IMR-90 (cell line): ENCODE data around the gene DND1. TPM values are rescaled to one million over a fixed set of nuclear protein-coding genes. Genes with fewer than 3 reads are reported as not detected.

Source experiments
- ATAC-seq: fragments of 200-7000 bp; cut with Tn5 transposase; 2 replicates; pipeline ENCODE4 v1.9.1; 2020; ENCODE audit warnings: low read depth, mild to moderate bottlenecking, moderate library complexity
- BruUV-seq: library from RNA; stranded (reverse); fragments of 400-500 nt; replicated peaks from 2 replicates; lab custom pipeline; 2021; lab: Mats Ljungman, UMichigan
- CTCF ChIA-PET: fragments of 300-600 bp; formaldehyde crosslinking; extraction: SDS; loops from one replicate; lab custom pipeline; 2021; ENCODE audit warnings: antibody characterized with exemption; lab: Yijun Ruan, JAX
- POLR2A ChIA-PET: fragments of 300-600 bp; sonication (Branson Sonifier 250); formaldehyde crosslinking; loops from one replicate; lab custom pipeline; 2022; ENCODE audit warnings: antibody characterized with exemption; ENCODE audit not compliant: unreplicated experiment; lab: Charles Lee
- DNase-seq: peaks from one replicate; pipeline ENCODE4 v3.0.0; 2013
- H2AFZ ChIP-seq: replicated peaks from 2 replicates; pipeline ENCODE3; 2013; ENCODE audit warnings: low read length, mild to moderate bottlenecking; ENCODE audit not compliant: poor library complexity
- H2AK5ac ChIP-seq: 2 replicates; pipeline ENCODE4 v1.6.1; 2013; ENCODE audit warnings: low read depth, low read length, inconsistent platforms
- H2AK9ac ChIP-seq: replicated peaks from 2 replicates; pipeline ENCODE3; 2013; ENCODE audit warnings: mild to moderate bottlenecking, low read depth, low read length, moderate library complexity; ENCODE audit not compliant: poor library complexity
- H2BK120ac ChIP-seq: 2 replicates; pipeline ENCODE4 v1.6.1; 2013; ENCODE audit warnings: low read depth, low read length, inconsistent platforms
- H2BK15ac ChIP-seq: 3 replicates; pipeline ENCODE4 v1.6.1; 2013; ENCODE audit warnings: low read depth, low read length, inconsistent platforms
- H2BK20ac ChIP-seq: 2 replicates; pipeline ENCODE4 v1.6.1; 2013; ENCODE audit warnings: low read depth, mild to moderate bottlenecking, inconsistent platforms, low read length, moderate library complexity
- H2BK5ac ChIP-seq: 2 replicates; pipeline ENCODE4 v1.6.1; 2013; ENCODE audit warnings: mild to moderate bottlenecking, low read depth, low read length, inconsistent platforms; ENCODE audit not compliant: poor library complexity, severe bottlenecking
- H3K14ac ChIP-seq: replicated peaks from 2 replicates; pipeline ENCODE4 v1.6.1; 2013; ENCODE audit warnings: low read depth, low read length, inconsistent platforms
- H3K18ac ChIP-seq: 2 replicates; pipeline ENCODE4 v1.6.1; 2013; ENCODE audit warnings: low read depth, low read length, control low read depth
- H3K23ac ChIP-seq: 2 replicates; pipeline ENCODE4 v1.6.1; 2013; ENCODE audit warnings: low read depth, low read length, inconsistent platforms
- H3K27ac ChIP-seq: 2 replicates; pipeline ENCODE4 v1.5.1; 2013; ENCODE audit warnings: mild to moderate bottlenecking, control low read depth, low read length; ENCODE audit not compliant: insufficient read depth
- H3K27me3 ChIP-seq: 2 replicates; pipeline ENCODE4 v1.6.1; 2013; ENCODE audit warnings: low read length; ENCODE audit not compliant: control insufficient read depth, insufficient read depth
- H3K36me3 ChIP-seq: 2 replicates; pipeline ENCODE4 v1.6.1; 2013; ENCODE audit warnings: low read length, mixed read lengths; ENCODE audit not compliant: control insufficient read depth, insufficient read depth
- H3K4ac ChIP-seq: 2 replicates; pipeline ENCODE4 v1.6.1; 2013; ENCODE audit warnings: low read depth, low read length, inconsistent platforms
- H3K4me1 ChIP-seq: 2 replicates; pipeline ENCODE4 v1.6.1; 2013; ENCODE audit warnings: low read length, mixed read lengths; ENCODE audit not compliant: control insufficient read depth, insufficient read depth
- H3K4me2 ChIP-seq: 2 replicates; pipeline ENCODE4 v1.6.1; 2013; ENCODE audit warnings: low read depth, mild to moderate bottlenecking, control low read depth, low read length, moderate library complexity
- H3K4me3 ChIP-seq: 2 replicates; pipeline ENCODE4 v1.5.1; 2013; ENCODE audit warnings: low read depth, mild to moderate bottlenecking, control low read depth, low read length, moderate library complexity; ENCODE audit not compliant: insufficient read depth
- H3K56ac ChIP-seq: 2 replicates; pipeline ENCODE4 v1.6.1; 2013; ENCODE audit warnings: low read length, inconsistent platforms; ENCODE audit not compliant: insufficient read depth; ENCODE audit errors: extremely low read depth
- H3K79me1 ChIP-seq, 2 experiments: 2 replicates each; pipeline ENCODE4 v1.6.1; 2013; ENCODE audit warnings: low read length in 2 of 2, inconsistent platforms in 1 of 2, low read depth in 1 of 2
- H3K9ac ChIP-seq: 2 replicates; pipeline ENCODE4 v1.6.1; 2013; ENCODE audit warnings: low read depth, low read length, control low read depth
- H3K9me1 ChIP-seq: 2 replicates; pipeline ENCODE4 v1.6.1; 2013; ENCODE audit warnings: low read length, inconsistent platforms; ENCODE audit not compliant: insufficient read depth
- H3K9me3 ChIP-seq: 2 replicates; pipeline ENCODE4 v1.6.1; 2013; ENCODE audit warnings: low read length; ENCODE audit not compliant: control insufficient read depth, insufficient read depth
- H4K20me1 ChIP-seq: 2 replicates; pipeline ENCODE4 v1.6.1; 2013; ENCODE audit warnings: low read length, inconsistent platforms; ENCODE audit not compliant: insufficient read depth
- H4K5ac ChIP-seq: 2 replicates; pipeline ENCODE4 v1.6.1; 2013; ENCODE audit warnings: mild to moderate bottlenecking, low read depth, low read length, control low read depth
- H4K8ac ChIP-seq, 2 experiments: 2 replicates each; pipeline ENCODE4 v1.6.1; 2013; ENCODE audit warnings: low read depth in 2 of 2, low read length in 2 of 2, control low read depth in 1 of 2, inconsistent platforms in 1 of 2
- H4K91ac ChIP-seq: 2 replicates; pipeline ENCODE4 v1.6.1; 2013; ENCODE audit warnings: low read depth, low read length, inconsistent platforms; ENCODE audit not compliant: insufficient read depth
- BHLHE40 ChIP-seq: fragments of 150-350 bp; IDR thresholded peaks from 2 replicates; pipeline ENCODE4 v1.6.1; 2016; ENCODE audit warnings: mild to moderate bottlenecking, low read depth, low read length
- CEBPB ChIP-seq: IDR thresholded peaks from 2 replicates; pipeline ENCODE4 v1.6.1; 2012; ENCODE audit warnings: low read depth, low read length, improper control_type of control experiment
- CHD1 ChIP-seq: IDR thresholded peaks from 2 replicates; pipeline ENCODE4 v1.6.1; 2012; ENCODE audit warnings: low read depth, low read length, improper control_type of control experiment
- FOS ChIP-seq: fragments of 150-350 bp; IDR thresholded peaks from 2 replicates; pipeline ENCODE4 v1.6.1; 2016; ENCODE audit warnings: low read depth, low read length
- MAFK ChIP-seq: IDR thresholded peaks from 2 replicates; pipeline ENCODE4 v1.6.1; 2012; ENCODE audit warnings: low read depth, low read length, improper control_type of control experiment
- MAZ ChIP-seq: IDR thresholded peaks from 2 replicates; pipeline ENCODE4 v1.6.1; 2012; ENCODE audit warnings: low read depth, mild to moderate bottlenecking, low read length, improper control_type of control experiment, moderate library complexity, borderline replicate concordance
- RAD21 ChIP-seq: IDR thresholded peaks from 2 replicates; pipeline ENCODE4 v1.6.1; 2012; ENCODE audit warnings: low read length, improper control_type of control experiment
- RFX5 ChIP-seq: IDR thresholded peaks from 2 replicates; pipeline ENCODE4 v1.8.0; 2012; ENCODE audit warnings: low read depth, mild to moderate bottlenecking, low read length, moderate library complexity
- WGBS, 2 experiments: methylation state at CpG; one replicate each; pipeline versions ENCODE4 v1.1.5 to v1.1.7; 2013; ENCODE audit warnings: missing lambda C conversion rate in 2 of 2; ENCODE audit not compliant: insufficient read length in 1 of 2; ENCODE audit errors: extremely low coverage in 2 of 2; 5-methylcytosine and 5-hydroxymethylcytosine counted together
- dilution Hi-C: fragments of 300-500 bp; cut with HindIII; formaldehyde crosslinking; loops from one replicate; pipeline ENCODE4 v1.14.3; 2018; ENCODE audit warnings: low sequenced_read_pairs; ENCODE audit not compliant: unreplicated experiment
- in situ Hi-C: fragments of 300-500 bp; cut with MboI; formaldehyde crosslinking; loops from 3 replicates; pipeline ENCODE4 v1.14.3; 2019; ENCODE audit warnings: low sequenced_read_pairs, inconsistent platforms, mixed read lengths
- intact Hi-C: fragments of 100-400 bp; cut with micrococcal nuclease; formaldehyde crosslinking; loops from 2 replicates; pipeline ENCODE4 v1.10.0; 2022
- polyA plus RNA-seq, 3 experiments: library from polyadenylated mRNA; depleted of rRNA; stranded (reverse); fragments of >200 nt; gene quantifications; 2 replicates each; pipeline ENCODE4 v1.2.3, GENCODE V29; 2012; ENCODE audit warnings: low replicate concordance in 1 of 3
- total RNA-seq: library from RNA; depleted of rRNA; stranded (reverse); fragments of >200 nt; gene quantifications from 2 replicates; pipeline ENCODE4 v1.2.3, GENCODE V29; 2012
- TF ChIP-seq, protein P1 (sequence below): fragments of 150-350 bp; IDR thresholded peaks from 2 replicates; pipeline ENCODE4 v1.6.1; 2016; ENCODE audit warnings: low read depth, mild to moderate bottlenecking, low read length, moderate library complexity, borderline replicate concordance
- TF ChIP-seq, protein P2 (sequence below): fragments of 150-350 bp; IDR thresholded peaks from 2 replicates; pipeline ENCODE4 v1.6.1; 2017; ENCODE audit warnings: mild to moderate bottlenecking, antibody characterized with exemption, low read length, low read depth
- TF ChIP-seq, protein P3 (sequence below): conservative IDR thresholded peaks from 2 replicates; pipeline ENCODE4 v1.5.1; 2012; ENCODE audit warnings: mild to moderate bottlenecking, low read depth, low read length, improper control_type of control experiment

The DND1 gene
- total and polyA plus RNA-seq, 2 of the 4 experiments (the other 2 are of a cell fraction) = under 0.01 to 0.67 TPM

DNA sequence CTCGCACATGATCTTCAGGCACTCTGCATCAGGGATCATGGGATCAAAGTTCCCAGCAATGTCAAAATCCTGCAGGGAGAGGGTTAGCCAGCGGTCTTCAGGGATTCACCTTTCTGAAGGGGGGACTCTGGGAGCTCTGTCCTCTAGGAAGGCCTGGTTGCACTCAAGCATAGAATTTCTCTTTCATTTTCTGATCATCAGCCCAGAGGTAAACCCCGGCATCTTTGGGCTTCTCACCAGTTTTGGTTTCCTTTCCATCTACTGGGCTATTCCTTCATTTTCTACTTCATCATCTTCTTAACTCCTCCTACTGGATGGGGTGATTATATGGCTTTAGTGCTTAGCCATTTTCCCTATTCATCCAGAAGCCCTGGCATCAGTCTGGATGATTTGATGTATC lies 4.6 kb upstream of the DND1 start:
- no peak overlapping the region for H3K27ac ChIP-seq
- no peak overlapping the region for H2BK5ac ChIP-seq
- no peak overlapping the region for H2AFZ ChIP-seq
- H4K5ac ChIP-seq = no peak overlapping the region
- DNase-seq (no peak), ATAC-seq (no peak)
- no peak overlapping the region for H3K14ac ChIP-seq
- peaks cover 0 to 4% of the 10 kb centered on the region in 2 experiments for H3K79me1 ChIP-seq
- no peaks in the 10 kb centered on the region for H3K4me1 ChIP-seq
- no peak overlapping the region for H3K9ac ChIP-seq
- H2AK5ac ChIP-seq = no peak overlapping the region
- in situ Hi-C loops = loop anchor here (25.0 kb wide), 1 partner anchor 909 kb away; no protein-coding TSS in a partner anchor
- no peaks in the 10 kb centered on the region; the same call in 1 of the 2 replicates for H4K20me1 ChIP-seq
- H3K4me2 ChIP-seq = no peak overlapping the region
- no peak overlapping the region for H3K56ac ChIP-seq
- ChIA-PET POLR2A (no interaction called here), CTCF (interaction anchor here (0.5 kb wide), 1 partner anchor 1000 kb away, joined by 3 read pairs; no protein-coding TSS in a partner anchor)
- no peak overlapping the region for H2BK20ac ChIP-seq
- no peak overlapping the region for H4K91ac ChIP-seq
- no peaks in the 10 kb centered on the region for H3K27me3 ChIP-seq
- H2BK15ac ChIP-seq = no peak overlapping the region
- H3K4ac ChIP-seq = no peak overlapping the region
- H2BK120ac ChIP-seq = no peak overlapping the region
- intact Hi-C loops = no loop called here
- BruUV-seq = no TSS peak
- no peak overlapping the region for H4K8ac ChIP-seq
- H3K23ac ChIP-seq = no peak overlapping the region
- dilution Hi-C loops = no loop called here
- WGBS, 2 experiments = no CpG with 5 or more reads among the region's 3 CpGs
- no peak overlapping the region for H3K4me3 ChIP-seq
- TF ChIP-seq, protein P1, sequence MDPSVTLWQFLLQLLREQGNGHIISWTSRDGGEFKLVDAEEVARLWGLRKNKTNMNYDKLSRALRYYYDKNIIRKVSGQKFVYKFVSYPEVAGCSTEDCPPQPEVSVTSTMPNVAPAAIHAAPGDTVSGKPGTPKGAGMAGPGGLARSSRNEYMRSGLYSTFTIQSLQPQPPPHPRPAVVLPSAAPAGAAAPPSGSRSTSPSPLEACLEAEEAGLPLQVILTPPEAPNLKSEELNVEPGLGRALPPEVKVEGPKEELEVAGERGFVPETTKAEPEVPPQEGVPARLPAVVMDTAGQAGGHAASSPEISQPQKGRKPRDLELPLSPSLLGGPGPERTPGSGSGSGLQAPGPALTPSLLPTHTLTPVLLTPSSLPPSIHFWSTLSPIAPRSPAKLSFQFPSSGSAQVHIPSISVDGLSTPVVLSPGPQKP = no peak
- TF ChIP-seq, protein P2, sequence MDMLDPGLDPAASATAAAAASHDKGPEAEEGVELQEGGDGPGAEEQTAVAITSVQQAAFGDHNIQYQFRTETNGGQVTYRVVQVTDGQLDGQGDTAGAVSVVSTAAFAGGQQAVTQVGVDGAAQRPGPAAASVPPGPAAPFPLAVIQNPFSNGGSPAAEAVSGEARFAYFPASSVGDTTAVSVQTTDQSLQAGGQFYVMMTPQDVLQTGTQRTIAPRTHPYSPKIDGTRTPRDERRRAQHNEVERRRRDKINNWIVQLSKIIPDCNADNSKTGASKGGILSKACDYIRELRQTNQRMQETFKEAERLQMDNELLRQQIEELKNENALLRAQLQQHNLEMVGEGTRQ = no peak
- TF ChIP-seq MAZ = no peak
- TF ChIP-seq, protein P3, sequence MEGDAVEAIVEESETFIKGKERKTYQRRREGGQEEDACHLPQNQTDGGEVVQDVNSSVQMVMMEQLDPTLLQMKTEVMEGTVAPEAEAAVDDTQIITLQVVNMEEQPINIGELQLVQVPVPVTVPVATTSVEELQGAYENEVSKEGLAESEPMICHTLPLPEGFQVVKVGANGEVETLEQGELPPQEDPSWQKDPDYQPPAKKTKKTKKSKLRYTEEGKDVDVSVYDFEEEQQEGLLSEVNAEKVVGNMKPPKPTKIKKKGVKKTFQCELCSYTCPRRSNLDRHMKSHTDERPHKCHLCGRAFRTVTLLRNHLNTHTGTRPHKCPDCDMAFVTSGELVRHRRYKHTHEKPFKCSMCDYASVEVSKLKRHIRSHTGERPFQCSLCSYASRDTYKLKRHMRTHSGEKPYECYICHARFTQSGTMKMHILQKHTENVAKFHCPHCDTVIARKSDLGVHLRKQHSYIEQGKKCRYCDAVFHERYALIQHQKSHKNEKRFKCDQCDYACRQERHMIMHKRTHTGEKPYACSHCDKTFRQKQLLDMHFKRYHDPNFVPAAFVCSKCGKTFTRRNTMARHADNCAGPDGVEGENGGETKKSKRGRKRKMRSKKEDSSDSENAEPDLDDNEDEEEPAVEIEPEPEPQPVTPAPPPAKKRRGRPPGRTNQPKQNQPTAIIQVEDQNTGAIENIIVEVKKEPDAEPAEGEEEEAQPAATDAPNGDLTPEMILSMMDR = no peak
- no peak for TF ChIP-seq FOS
- no peak for TF ChIP-seq RAD21
- no peak for TF ChIP-seq RFX5
- no peak for TF ChIP-seq CEBPB
- no peak for TF ChIP-seq BHLHE40
- no peak for TF ChIP-seq MAFK
- no peak for TF ChIP-seq CHD1
- H2AK9ac ChIP-seq = no peak overlapping the region
- peaks cover 55% of the 10 kb centered on the region for H3K36me3 ChIP-seq
- H3K9me3 ChIP-seq = no peaks in the 10 kb centered on the region
- H3K9me1 ChIP-seq = no peaks in the 10 kb centered on the region
- H3K18ac ChIP-seq = no peak overlapping the region
